Subcutaneous adipose tissue (tissue), 4 donors: ENCODE results near the gene SLC13A2. TPM values are rescaled to one million over a fixed set of nuclear protein-coding genes. Genes with fewer than 3 reads are reported as not detected.

Source experiments
- CTCF ChIP-seq: fragments of 450-650 bp; IDR thresholded peaks from one replicate; pipeline ENCODE4 v1.5.1; 2016; ENCODE audit warnings: low read depth, mild to moderate bottlenecking, control low read depth, antibody characterized with exemption, moderate library complexity
- total RNA-seq, 4 donors: library from RNA; depleted of rRNA; stranded (reverse); fragments of >200 nt; gene quantifications; one replicate each; pipeline ENCODE4 v1.1.0, GENCODE V29; 2016

The SLC13A2 gene
- total RNA-seq, 4 donors from 2014 or later: not detected

GRCh38 chr17:28499684-28500357, 26.4 kb downstream of the SLC13A2 start:
- no peak for TF ChIP-seq CTCF

- TF ChIP-seq CTCF: no peak
Measured at GRCh38 chr17:28500712-28501379, 27.4 kb downstream of the SLC13A2 start.

- TF ChIP-seq CTCF: no peak
Measured at GRCh38 chr17:28501421-28502284, 28.2 kb downstream of the SLC13A2 start.

GRCh38 chr17:28503420-28503819, 30.0 kb downstream of the SLC13A2 start:
- TF ChIP-seq CTCF: no peak

GRCh38 chr17:28505986-28506665, 32.7 kb downstream of the SLC13A2 start, which contains the start of gene FOXN1:
FOXN1 (plus strand) TSS chr17:28506348; CDS start chr17:28523970, 17,622 bp downstream.
- no peak for TF ChIP-seq CTCF

GRCh38 chr17:28506763-28507487, 33.5 kb downstream of the SLC13A2 start:
- no peak for TF ChIP-seq CTCF
